Naive thymus-derived CD4-positive, alpha-beta T cell (primary cell): ENCODE results near the gene DRGX. TPM values are rescaled to one million over a fixed set of nuclear protein-coding genes. Genes with fewer than 3 reads are reported as not detected.

ENCODE experiments used
- ATAC-seq: fragments of 150-1000 bp; cut with Tn5 transposase; 2 replicates; pipeline ENCODE4 v1.10.0; 2021; ENCODE audit warnings: mild to moderate bottlenecking, moderate library complexity
- CTCF ChIA-PET: fragments of 350-600 bp; sonication (Branson Sonifier 250); formaldehyde crosslinking; loops from one replicate; lab custom pipeline; 2021; ENCODE audit warnings: antibody characterized with exemption; lab: Charles Lee
- POLR2A ChIA-PET: fragments of 350-600 bp; sonication (Branson Sonifier 250); formaldehyde crosslinking; loops from one replicate; lab custom pipeline; 2021; ENCODE audit warnings: antibody characterized with exemption, inconsistent platforms; lab: Charles Lee
- DNase-seq, 9 donors: peaks; one replicate each; pipeline versions ENCODE4 v3.0.0 to v3.0.0-alpha.2; 2020 to 2022; ENCODE audit warnings: mixed read lengths in 1 of 9
- H3K27ac ChIP-seq: one replicate; pipeline ENCODE4 v1.7.0; 2013; ENCODE audit warnings: mild to moderate bottlenecking, low read depth, low read length, moderate library complexity
- H3K27me3 ChIP-seq, 2 donors: one replicate each; pipeline ENCODE4 v1.7.0; 2013; ENCODE audit warnings: low read length in 2 of 2, mild to moderate bottlenecking in 2 of 2, moderate library complexity in 2 of 2; ENCODE audit not compliant: control insufficient read depth in 2 of 2, insufficient read depth in 2 of 2
- H3K36me3 ChIP-seq, 3 experiments: 1 replicate in 2 of 3; 2 replicates in 1 of 3; pipeline ENCODE4 v1.7.0; 2013; ENCODE audit warnings: low read length in 3 of 3, mild to moderate bottlenecking in 3 of 3, moderate library complexity in 1 of 3; ENCODE audit not compliant: insufficient read depth in 3 of 3, control insufficient read depth in 2 of 3
- H3K4me1 ChIP-seq, 2 donors: one replicate each; pipeline ENCODE4 v1.7.0; 2013; ENCODE audit warnings: low read length in 2 of 2, mild to moderate bottlenecking in 2 of 2, moderate library complexity in 1 of 2; ENCODE audit not compliant: control insufficient read depth in 2 of 2, insufficient read depth in 2 of 2
- H3K4me3 ChIP-seq: 2 replicates; pipeline ENCODE4 v1.7.0; 2013; ENCODE audit warnings: mild to moderate bottlenecking, low read length
- H3K9me3 ChIP-seq, 3 experiments: 1 replicate in 2 of 3; 2 replicates in 1 of 3; pipeline ENCODE4 v1.7.0; 2013; ENCODE audit warnings: low read length in 3 of 3; ENCODE audit not compliant: control insufficient read depth in 2 of 3
- H3K27ac Mint-ChIP-seq, 9 donors: one replicate each; pipeline ENCODE4 v1.8.0; 2020 to 2022; ENCODE audit warnings: mixed read lengths in 9 of 9, mild to moderate bottlenecking in 8 of 9, moderate library complexity in 5 of 9, inconsistent platforms in 2 of 9
- H3K27me3 Mint-ChIP-seq, 5 donors: one replicate each; pipeline ENCODE4 v1.8.0; 2021 to 2022; ENCODE audit warnings: mixed read lengths in 5 of 5, mild to moderate bottlenecking in 1 of 5
- H3K36me3 Mint-ChIP-seq, 5 donors: one replicate each; pipeline ENCODE4 v1.8.0; 2020 to 2022; ENCODE audit warnings: mixed read lengths in 5 of 5, mild to moderate bottlenecking in 3 of 5, inconsistent platforms in 1 of 5
- H3K4me1 Mint-ChIP-seq, 7 donors: one replicate each; pipeline ENCODE4 v1.8.0; 2020 to 2022; ENCODE audit warnings: mixed read lengths in 7 of 7, mild to moderate bottlenecking in 3 of 7, inconsistent platforms in 1 of 7
- H3K4me3 Mint-ChIP-seq, 10 donors: one replicate each; pipeline ENCODE4 v1.8.0; 2020 to 2022; ENCODE audit warnings: mild to moderate bottlenecking in 10 of 10, mixed read lengths in 10 of 10, moderate library complexity in 6 of 10, inconsistent platforms in 2 of 10
- H3K9me3 Mint-ChIP-seq, 11 donors: one replicate each; pipeline ENCODE4 v1.8.0; 2020 to 2022; ENCODE audit warnings: mixed read lengths in 11 of 11, mild to moderate bottlenecking in 4 of 11, inconsistent platforms in 1 of 11, moderate library complexity in 1 of 11
- intact Hi-C, 2 donors: fragments of 100-400 bp; cut with micrococcal nuclease; formaldehyde crosslinking; loops; one replicate each; pipeline ENCODE4 v1.15.1; 2023
- polyA plus RNA-seq, 2 donors: library from polyadenylated mRNA; unstranded; fragments of 300-500 nt; fragmentation: Illumina TruSeq; gene quantifications; one replicate each; pipeline ENCODE4 v1.2.3, GENCODE V29; 2021
- total RNA-seq, 6 experiments: library from RNA in 5 of 6; stranded (reverse) in 5 of 6; gene quantifications; 1 replicate in 5 of 6; 2 replicates in 1 of 6; pipeline ENCODE4 v1.2.3 and lab custom pipeline; 2021 to 2026

The DRGX gene
- total RNA-seq (not detected), polyA plus RNA-seq (not detected), total RNA-seq (lab: John Stamatoyannopoulos, UW) (not detected)

- Histone ChIP-seq H3K27ac (no peak within 1 kb of the TSS), H3K4me3 (no peak within 1 kb of the TSS), H3K27me3 (peaks cover 4 to 22% of the 10 kb centered on the region in 2 donors), H3K36me3 (no peaks in the 10 kb centered on the region), H3K4me1 (peaks cover 0 to 5% of the 10 kb centered on the region in 2 donors), H3K9me3 (no peaks in the 10 kb centered on the region)
- Mint-ChIP-seq H3K27ac (no peak within 1 kb of the TSS), H3K4me1 (peaks cover 0 to 16% (median 9%) of the 10 kb centered on the region in 7 donors), H3K9me3 (peaks cover 0 to 5% (median 0%) of the 10 kb centered on the region in 11 donors), H3K36me3 (peaks cover 0 to 5% (median 2%) of the 10 kb centered on the region in 5 donors), H3K4me3 (peak within 1 kb of the TSS in 3 of 10 donors; percentile 9 to 16 (median 11)), H3K27me3 (peaks cover 73 to 81% (median 76%) of the 10 kb centered on the region in 5 donors)
- POLR2A ChIA-PET: no interaction called here
- ATAC-seq: no peak
- intact Hi-C loops: loop anchor here in 1 of 2 donors (10.0 kb wide), 1 partner anchor 741 kb away; no protein-coding TSS in a partner anchor
- CTCF ChIA-PET: no interaction called here
- peak in 1 of 9 donors; percentile 19 for DNase-seq
Observed at GRCh38 chr10:49395741-49396665, at the start of gene DRGX. Gene DRGX, minus strand, starts transcription at chr10:49396089. Its CDS starts 649 bp downstream, at chr10:49395440.

- CTCF ChIA-PET: no interaction called here
- peaks cover 0 to 20% (median 7%) of the 10 kb centered on the region in 5 donors for H3K27me3 Mint-ChIP-seq
- Histone ChIP-seq H3K36me3 (no peaks in the 10 kb centered on the region), H3K9me3 (peaks cover 0 to 4% (median 0%) of the 10 kb centered on the region in 3 experiments), H3K27ac (no peak overlapping the region), H3K4me3 (no peak overlapping the region), H3K27me3 (no peaks in the 10 kb centered on the region), H3K4me1 (peaks cover 7% of the 10 kb centered on the region in 2 donors)
- H3K4me3 Mint-ChIP-seq: no peak overlapping the region
- intact Hi-C loops: no loop called here
- peaks cover 0 to 26% (median 9%) of the 10 kb centered on the region in 5 donors for H3K36me3 Mint-ChIP-seq
- POLR2A ChIA-PET: no interaction called here
- peaks cover 0 to 29% (median 14%) of the 10 kb centered on the region in 11 donors for H3K9me3 Mint-ChIP-seq
- H3K27ac Mint-ChIP-seq: no peak overlapping the region
- peaks cover 0 to 27% (median 19%) of the 10 kb centered on the region in 7 donors for H3K4me1 Mint-ChIP-seq
- DNase-seq (no peak), ATAC-seq (no peak)
Observed at GRCh38 chr10:49444349-49444748, 48.5 kb upstream of the DRGX start.

DNA sequence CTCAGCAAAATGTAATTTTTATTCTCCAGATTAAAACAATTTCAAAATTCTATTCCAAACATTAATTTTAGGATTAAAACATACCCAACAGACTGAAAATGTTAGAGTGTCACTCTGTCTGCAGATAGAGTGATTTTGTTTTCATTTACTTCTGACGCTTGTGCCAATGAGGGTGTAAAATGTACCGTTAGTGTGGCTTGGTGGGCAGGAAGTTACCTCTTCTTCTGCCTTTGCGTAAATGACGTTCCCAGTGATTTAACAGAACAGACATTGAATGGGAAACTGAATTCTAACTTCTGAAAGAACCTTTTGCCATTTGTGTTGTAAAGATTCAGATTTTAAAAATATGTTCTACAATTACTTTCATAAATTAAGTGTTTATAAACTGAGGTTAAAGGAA, 47.0 kb upstream of the DRGX start:
- H3K36me3 ChIP-seq: no peaks in the 10 kb centered on the region
- Mint-ChIP-seq H3K36me3 (peaks cover 0 to 18% (median 9%) of the 10 kb centered on the region in 5 donors), H3K27me3 (peaks cover 0 to 20% (median 7%) of the 10 kb centered on the region in 5 donors), H3K27ac (no peak overlapping the region), H3K4me1 (peaks cover 0 to 27% (median 19%) of the 10 kb centered on the region in 7 donors), H3K9me3 (peaks cover 0 to 14% (median 6%) of the 10 kb centered on the region in 11 donors), H3K4me3 (peak overlapping the region in 1 of 10 donors; percentile 25)
- H3K27me3 ChIP-seq: no peaks in the 10 kb centered on the region
- no peak overlapping the region for H3K4me3 ChIP-seq
- H3K4me1 ChIP-seq: peaks cover 7% of the 10 kb centered on the region in 2 donors
- intact Hi-C loops: no loop called here
- no peak overlapping the region for H3K27ac ChIP-seq
- H3K9me3 ChIP-seq: no peaks in the 10 kb centered on the region
- ATAC-seq (no peak), DNase-seq (no peak)
- ChIA-PET CTCF (no interaction called here), POLR2A (no interaction called here)

- Histone ChIP-seq H3K4me1 (peaks cover 7% of the 10 kb centered on the region in 2 donors), H3K27me3 (no peaks in the 10 kb centered on the region), H3K36me3 (no peaks in the 10 kb centered on the region), H3K9me3 (no peaks in the 10 kb centered on the region), H3K27ac (no peak overlapping the region), H3K4me3 (peak overlapping the region; percentile 20)
- H3K9me3 Mint-ChIP-seq: peaks cover 0 to 7% (median 3%) of the 10 kb centered on the region in 11 donors
- intact Hi-C loops: no loop called here
- DNase-seq: no peak
- peaks cover 0 to 27% (median 19%) of the 10 kb centered on the region in 7 donors for H3K4me1 Mint-ChIP-seq
- peaks cover 0 to 18% (median 9%) of the 10 kb centered on the region in 5 donors for H3K36me3 Mint-ChIP-seq
- CTCF ChIA-PET: interaction anchor here (0.9 kb wide), 1 partner anchor 15 kb away, joined by 3 read pairs; no protein-coding TSS in a partner anchor
- H3K27me3 Mint-ChIP-seq: peaks cover 0 to 20% (median 7%) of the 10 kb centered on the region in 5 donors
- peak overlapping the region in 9 of 10 donors; percentile 31 to 74 (median 58) for H3K4me3 Mint-ChIP-seq
- POLR2A ChIA-PET: no interaction called here
- H3K27ac Mint-ChIP-seq: no peak overlapping the region
- peak; percentile 53 for ATAC-seq
Observed at GRCh38 chr10:49441488-49442476, 45.9 kb upstream of the DRGX start.

DNA sequence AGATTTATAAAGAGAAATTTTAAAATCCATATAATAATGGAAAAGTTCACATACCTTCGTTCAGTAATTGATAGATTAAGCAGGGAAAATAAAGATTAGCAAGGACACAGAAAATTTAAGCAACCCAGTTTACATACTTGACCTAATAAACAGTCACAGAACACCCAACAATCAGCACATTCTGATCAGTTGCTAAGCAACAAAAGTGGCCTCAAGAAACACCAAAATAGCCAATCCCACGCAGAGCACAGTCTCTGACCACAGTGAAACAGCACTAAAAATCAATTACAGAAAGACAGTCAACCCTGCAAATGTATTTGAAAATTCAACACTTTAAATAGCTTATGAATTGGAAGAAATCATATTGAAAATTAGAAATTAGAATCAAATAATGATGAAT, 39.3 kb upstream of the DRGX start:
- ATAC-seq: no peak
- Histone ChIP-seq H3K9me3 (no peaks in the 10 kb centered on the region), H3K27me3 (no peaks in the 10 kb centered on the region), H3K27ac (no peak overlapping the region), H3K36me3 (no peaks in the 10 kb centered on the region), H3K4me3 (no peak overlapping the region), H3K4me1 (no peaks in the 10 kb centered on the region)
- peaks cover 0 to 13% (median 0%) of the 10 kb centered on the region in 5 donors for H3K27me3 Mint-ChIP-seq
- ChIA-PET CTCF (no interaction called here), POLR2A (no interaction called here)
- peaks cover 0 to 25% (median 10%) of the 10 kb centered on the region in 11 donors for H3K9me3 Mint-ChIP-seq
- H3K4me3 Mint-ChIP-seq: no peak overlapping the region
- H3K36me3 Mint-ChIP-seq: peaks cover 0 to 17% (median 12%) of the 10 kb centered on the region in 5 donors
- DNase-seq: no peak
- intact Hi-C loops: no loop called here
- H3K4me1 Mint-ChIP-seq: peaks cover 0 to 5% (median 1%) of the 10 kb centered on the region in 7 donors
- peak overlapping the region in 1 of 9 donors; percentile 42 for H3K27ac Mint-ChIP-seq

GRCh38 chr10:49433069-49433468, 37.2 kb upstream of the DRGX start:
- ChIA-PET CTCF (no interaction called here), POLR2A (no interaction called here)
- Mint-ChIP-seq H3K4me1 (no peaks in the 10 kb centered on the region), H3K36me3 (peaks cover 0 to 14% (median 5%) of the 10 kb centered on the region in 5 donors), H3K4me3 (no peak overlapping the region), H3K9me3 (peaks cover 0 to 19% (median 5%) of the 10 kb centered on the region in 11 donors), H3K27ac (no peak overlapping the region), H3K27me3 (peaks cover 3 to 13% (median 9%) of the 10 kb centered on the region in 5 donors)
- no peaks in the 10 kb centered on the region for H3K27me3 ChIP-seq
- DNase-seq: no peak
- H3K27ac ChIP-seq: no peak overlapping the region
- intact Hi-C loops: no loop called here
- H3K4me3 ChIP-seq: no peak overlapping the region
- H3K4me1 ChIP-seq: no peaks in the 10 kb centered on the region
- no peaks in the 10 kb centered on the region for H3K36me3 ChIP-seq
- no peak for ATAC-seq
- no peaks in the 10 kb centered on the region for H3K9me3 ChIP-seq
